Measurements from ENCODE around the gene BORCS5.
"Not testable (repeated sequence)": the region's sequence is repeated elsewhere in the genome, so short reads cannot be mapped to it uniquely, and the experiment has no call there.

GRCh38 chr12:12471982-12472961 lies 115.4 kb downstream of the BORCS5 start:
- not testable (repeated sequence) for TF ChIP-seq CTCF, EP300, POLR2A (IDR thresholded peaks at IDR 0.05)
